ENCODE measurements around the gene CYLD.
A peak's percentile ranks its signal among the peaks of the same experiment; 100 is the strongest.

Gene CYLD

GRCh38 chr16:50741225-50741780, 583 bp upstream of the CYLD start:
- no peak for DNase-seq

- DNase-seq, result peak; percentile 8 to 27
These were observed 802 bp downstream of the CYLD start for GRCh38 chr16:50742576-50743200.

GRCh38 chr16:50743581-50744225, 1.8 kb downstream of the CYLD start:
- no peak for DNase-seq

GRCh38 chr16:50744881-50745280, 3.0 kb downstream of the CYLD start:
- no peak for DNase-seq

- DNase-seq, result no peak
These were observed 4.1 kb downstream of the CYLD start for GRCh38 chr16:50745940-50746339.

- DNase-seq, result peak; percentile 83 to 91
These were observed 5.5 kb downstream of the CYLD start for GRCh38 chr16:50747207-50747956.

- no peak for DNase-seq
These were observed 9.6 kb downstream of the CYLD start for GRCh38 chr16:50751528-50751927.

- no peak for DNase-seq
These were observed 10.8 kb downstream of the CYLD start for GRCh38 chr16:50752471-50753235.

GRCh38 chr16:50756473-50756872, 14.6 kb downstream of the CYLD start:
- no peak for DNase-seq

GRCh38 chr16:50761267-50761666, 19.4 kb downstream of the CYLD start:
- DNase-seq, result no peak

- DNase-seq, result no peak
These were observed 20.4 kb downstream of the CYLD start for GRCh38 chr16:50762241-50762640.

GRCh38 chr16:50763211-50763610, 21.3 kb downstream of the CYLD start:
- DNase-seq, result no peak

GRCh38 chr16:50765260-50765659, 23.4 kb downstream of the CYLD start:
- DNase-seq, result no peak

GRCh38 chr16:50765861-50766260, 24.0 kb downstream of the CYLD start:
- no peak for DNase-seq

- DNase-seq, result no peak
These were observed 25.3 kb downstream of the CYLD start for GRCh38 chr16:50767197-50767596.

- no peak for DNase-seq
These were observed 29.5 kb downstream of the CYLD start for GRCh38 chr16:50771366-50771765.

GRCh38 chr16:50774405-50774804, 32.5 kb downstream of the CYLD start:
- no peak for DNase-seq

GRCh38 chr16:50774960-50775359, 33.1 kb downstream of the CYLD start:
- DNase-seq, result no peak

- DNase-seq, result no peak
These were observed 34.2 kb downstream of the CYLD start for GRCh38 chr16:50776037-50776436.

- no peak for DNase-seq
These were observed 36.6 kb downstream of the CYLD start for GRCh38 chr16:50778284-50779163.

GRCh38 chr16:50781043-50781442, 39.2 kb downstream of the CYLD start:
- no peak for DNase-seq

GRCh38 chr16:50781518-50781917, 39.6 kb downstream of the CYLD start:
- DNase-seq, result no peak

Data from AML-193 (cell line).